Keratinocyte (primary cell): ENCODE data around the gene STK32B. TPM values are rescaled to one million over a fixed set of nuclear protein-coding genes. Genes with fewer than 3 reads are reported as not detected.

ENCODE experiments used
- DNase-seq: peaks from one replicate; pipeline ENCODE4 v3.0.0-alpha.2; 2011; ENCODE audit warnings: low read depth, missing footprints, low spot score
- FAIRE-seq: peaks from 2 replicates; lab custom pipeline; 2011; peaks lifted over from hg19 to GRCh38; lab: Jason Lieb, UNC
- H2AFZ ChIP-seq: 2 replicates; pipeline ENCODE4 v1.6.0; 2012; ENCODE audit warnings: low read length, control low read depth, inconsistent platforms; ENCODE audit not compliant: control insufficient read depth
- H3K27ac ChIP-seq: 2 replicates; pipeline ENCODE4 v1.5.1; 2011; ENCODE audit warnings: low read length; ENCODE audit not compliant: control insufficient read depth, insufficient read depth
- H3K27me3 ChIP-seq: 3 replicates; pipeline ENCODE4 v1.6.0; 2011; ENCODE audit warnings: low read length; ENCODE audit not compliant: control insufficient read depth, insufficient read depth; ENCODE audit errors: extremely low read depth
- H3K36me3 ChIP-seq, 2 experiments: 2 replicates in 1 of 2; 3 replicates in 1 of 2; pipeline ENCODE4 v1.5.1; 2011; ENCODE audit warnings: low read length in 2 of 2, mild to moderate bottlenecking in 1 of 2; ENCODE audit not compliant: control insufficient read depth in 2 of 2, insufficient read depth in 2 of 2; ENCODE audit errors: extremely low read depth in 1 of 2
- H3K4me1 ChIP-seq: 3 replicates; pipeline ENCODE4 v1.5.1; 2011; ENCODE audit warnings: low read length; ENCODE audit not compliant: control insufficient read depth, insufficient read depth; ENCODE audit errors: extremely low read depth
- H3K4me2 ChIP-seq: 3 replicates; pipeline ENCODE4 v1.6.0; 2011; ENCODE audit warnings: low read depth, low read length; ENCODE audit not compliant: control insufficient read depth, insufficient read depth; ENCODE audit errors: extremely low read depth
- H3K4me3 ChIP-seq, 3 experiments: fragments of 200-600 bp in 1 of 3; sonication (generic) in 1 of 3; 2 replicates in 2 of 3; 3 replicates in 1 of 3; pipeline ENCODE4 v1.5.1; 2011 to 2016; ENCODE audit warnings: low read length in 3 of 3, mild to moderate bottlenecking in 3 of 3, control low read depth in 2 of 3, inconsistent platforms in 1 of 3, low read depth in 1 of 3, mixed read lengths in 1 of 3, mixed run types in 1 of 3, moderate library complexity in 1 of 3; ENCODE audit not compliant: control insufficient read depth in 2 of 3, insufficient read depth in 2 of 3; ENCODE audit errors: extremely low read depth in 1 of 3
- H3K79me2 ChIP-seq: 2 replicates; pipeline ENCODE4 v1.6.0; 2012; ENCODE audit warnings: low read length; ENCODE audit not compliant: control insufficient read depth, insufficient read depth
- H3K9ac ChIP-seq: 3 replicates; pipeline ENCODE4 v1.6.0; 2011; ENCODE audit warnings: low read length; ENCODE audit not compliant: control insufficient read depth, insufficient read depth; ENCODE audit errors: extremely low read depth
- H3K9me1 ChIP-seq: 3 replicates; pipeline ENCODE4 v1.6.0; 2011; ENCODE audit warnings: low read length; ENCODE audit not compliant: control insufficient read depth, insufficient read depth; ENCODE audit errors: extremely low read depth
- H3K9me3 ChIP-seq: 2 replicates; pipeline ENCODE4 v1.5.1; 2012; ENCODE audit warnings: low read depth, low read length; ENCODE audit not compliant: control insufficient read depth
- H4K20me1 ChIP-seq: 3 replicates; pipeline ENCODE4 v1.6.0; 2011; ENCODE audit warnings: low read length; ENCODE audit not compliant: control insufficient read depth, insufficient read depth; ENCODE audit errors: extremely low read depth
- CTCF ChIP-seq, 3 experiments: IDR thresholded peaks in 1 of 3; conservative IDR thresholded peaks in 1 of 3; optimal IDR thresholded peaks in 1 of 3; 2 replicates in 2 of 3; 3 replicates in 1 of 3; pipeline versions ENCODE3 to v1.5.1; 2011; ENCODE audit warnings: low read length in 3 of 3, mild to moderate bottlenecking in 3 of 3, moderate library complexity in 2 of 3, control low read depth in 1 of 3, inconsistent platforms in 1 of 3; ENCODE audit not compliant: insufficient read depth in 2 of 3; ENCODE audit errors: extremely low read depth in 1 of 3
- EZH2 ChIP-seq: IDR thresholded peaks from one replicate; pipeline ENCODE4 v1.6.1; 2012; ENCODE audit warnings: inconsistent platforms, mild to moderate bottlenecking, low read length, moderate library complexity
- dilution Hi-C: fragments of 300-500 bp; cut with MboI; formaldehyde crosslinking; loops from one replicate; pipeline ENCODE4 v1.7.0; 2020; ENCODE audit warnings: low sequenced_read_pairs; ENCODE audit not compliant: extremely low pct_ligation_motif_present
- polyA plus RNA-seq, 5 experiments: library from polyadenylated mRNA; depleted of rRNA in 3 of 5; stranded (reverse) in 3 of 5; stranded (forward) in 1 of 5; unstranded in 1 of 5; fragments of >200 nt; gene quantifications; 1 replicate in 1 of 5; 2 replicates in 3 of 5; 3 replicates in 1 of 5; pipeline versions ENCODE4 v1.2.1 to v1.2.3, GENCODE V29; 2011 to 2012; ENCODE audit warnings: missing spikeins in 2 of 5, low read depth in 1 of 5, low replicate concordance in 1 of 5

Gene STK32B
- polyA plus RNA-seq, 1 donor (not counting 4 experiments of a cell fraction or from before 2014, with no cell fraction given) = 3.4 TPM

GRCh38 chr4:5451243-5451642, 400.0 kb downstream of the STK32B start:
- FAIRE-seq = no peak
- no peaks in the 10 kb centered on the region for H3K79me2 ChIP-seq
- no peak overlapping the region for H3K27ac ChIP-seq
- TF ChIP-seq CTCF (optimal IDR thresholded peaks at IDR 0.05 in 1 of 3, IDR thresholded peaks at IDR 0.05 in 1 of 3, conservative IDR thresholded peaks at IDR 0.05 in 1 of 3; ENCODE audit: extremely low read depth in 1 of 3, insufficient read depth in 2 of 3, low read length in 3 of 3) = no peak
- TF ChIP-seq EZH2 = no peak
- no peaks in the 10 kb centered on the region for H3K36me3 ChIP-seq
- no peak for DNase-seq
- no peak overlapping the region for H3K9ac ChIP-seq
- no peak overlapping the region for H3K4me3 ChIP-seq
- H4K20me1 ChIP-seq = no peaks in the 10 kb centered on the region
- H3K9me3 ChIP-seq = no peaks in the 10 kb centered on the region
- H2AFZ ChIP-seq = no peak overlapping the region
- dilution Hi-C loops = no loop called here
- peaks cover 3% of the 10 kb centered on the region for H3K4me1 ChIP-seq
- no peaks in the 10 kb centered on the region for H3K27me3 ChIP-seq
- no peak overlapping the region for H3K4me2 ChIP-seq
- H3K9me1 ChIP-seq = no peaks in the 10 kb centered on the region

- no peaks in the 10 kb centered on the region for H3K9me3 ChIP-seq
- H3K27me3 ChIP-seq = no peaks in the 10 kb centered on the region
- no peaks in the 10 kb centered on the region for H4K20me1 ChIP-seq
- no peak overlapping the region for H3K4me2 ChIP-seq
- no peak overlapping the region for H3K9ac ChIP-seq
- no peak overlapping the region for H3K4me3 ChIP-seq
- dilution Hi-C loops = no loop called here
- no peaks in the 10 kb centered on the region for H3K36me3 ChIP-seq
- TF ChIP-seq CTCF (optimal IDR thresholded peaks at IDR 0.05 in 1 of 3, IDR thresholded peaks at IDR 0.05 in 1 of 3, conservative IDR thresholded peaks at IDR 0.05 in 1 of 3; ENCODE audit: extremely low read depth in 1 of 3, insufficient read depth in 2 of 3, low read length in 3 of 3) (no peak), EZH2 (no peak)
- no peak for FAIRE-seq
- no peaks in the 10 kb centered on the region for H3K9me1 ChIP-seq
- no peak overlapping the region for H2AFZ ChIP-seq
- no peaks in the 10 kb centered on the region for H3K4me1 ChIP-seq
- H3K79me2 ChIP-seq = no peaks in the 10 kb centered on the region
- no peak overlapping the region for H3K27ac ChIP-seq
- DNase-seq = no peak
These were observed 400.9 kb downstream of the STK32B start for GRCh38 chr4:5452156-5452555.
